ENCODE results near the gene ATXN2L. TPM values are rescaled to one million over a fixed set of nuclear protein-coding genes. Genes with fewer than 3 reads are reported as not detected.

ATXN2L gene
- total RNA-seq, 1 donor = 62.6 TPM

DNA sequence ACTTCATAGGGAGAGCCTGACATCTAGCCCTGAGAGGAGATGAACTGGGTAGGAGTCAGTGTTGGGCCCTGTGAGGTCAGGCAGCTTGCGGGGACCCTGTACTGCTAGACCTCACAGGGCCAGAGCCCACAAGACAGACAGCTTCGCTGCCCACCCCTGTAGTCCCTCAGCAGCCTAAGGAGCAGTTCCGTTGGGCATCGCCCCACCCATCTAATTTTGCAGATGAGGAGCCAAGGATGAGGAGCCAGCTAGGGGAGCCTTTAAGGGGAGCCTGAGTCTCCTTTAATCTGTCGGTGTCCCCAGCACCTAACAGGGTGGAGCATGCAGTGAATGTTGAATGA, 24.1 kb downstream of the ATXN2L start:
- no peak for TF ChIP-seq CTCF (IDR thresholded peaks at IDR 0.05; ENCODE audit: extremely low read depth, low read depth, low read length)
- peaks cover 44% of the 10 kb centered on the region for H3K79me2 ChIP-seq (ENCODE audit: insufficient read depth, low read length)
- peaks cover 30% of the 10 kb centered on the region for H3K36me3 ChIP-seq (ENCODE audit: insufficient read depth, low read length)
- H3K4me2 ChIP-seq (ENCODE audit: insufficient read depth, low read length) = peak overlapping the region; percentile 91
- peak overlapping the region; percentile 100 for H3K4me3 ChIP-seq (ENCODE audit: insufficient read depth, low read length)
- H3K4me1 ChIP-seq (ENCODE audit: insufficient read depth, low read length) = peaks cover 19% of the 10 kb centered on the region
- H3K9me3 ChIP-seq (ENCODE audit: low read depth, low read length) = no peaks in the 10 kb centered on the region
- H4K20me1 ChIP-seq (ENCODE audit: insufficient read depth, low read length) = peaks cover 10% of the 10 kb centered on the region
- no peak for DNase-seq (ENCODE audit: insufficient read length, low spot score, missing footprints)
- H2AFZ ChIP-seq (ENCODE audit: low read length) = peak overlapping the region; percentile 97
- no peaks in the 10 kb centered on the region for H3K27me3 ChIP-seq (ENCODE audit: insufficient read depth, low read length)
- H3K27ac ChIP-seq (ENCODE audit: low read depth, low read length) = peak overlapping the region; percentile 86

- Histone ChIP-seq H3K4me2 (ENCODE audit: insufficient read depth, low read length) (no peak overlapping the region), H2AFZ (ENCODE audit: low read length) (no peak overlapping the region), H3K27ac (ENCODE audit: low read depth, low read length) (peak overlapping the region; percentile 12), H3K4me3 (ENCODE audit: insufficient read depth, low read length) (no peak overlapping the region), H4K20me1 (ENCODE audit: insufficient read depth, low read length) (no peaks in the 10 kb centered on the region), H3K9me3 (ENCODE audit: low read depth, low read length) (no peaks in the 10 kb centered on the region), H3K27me3 (ENCODE audit: insufficient read depth, low read length) (no peaks in the 10 kb centered on the region), H3K79me2 (ENCODE audit: insufficient read depth, low read length) (peaks cover 14% of the 10 kb centered on the region), H3K4me1 (ENCODE audit: insufficient read depth, low read length) (peaks cover 5% of the 10 kb centered on the region), H3K36me3 (ENCODE audit: insufficient read depth, low read length) (no peaks in the 10 kb centered on the region)
- no peak for DNase-seq (ENCODE audit: insufficient read length, low spot score, missing footprints)
- TF ChIP-seq CTCF (IDR thresholded peaks at IDR 0.05; ENCODE audit: extremely low read depth, low read depth, low read length) = no peak
These were observed 35.6 kb downstream of the ATXN2L start for GRCh38 chr16:28858421-28858820.

DNA sequence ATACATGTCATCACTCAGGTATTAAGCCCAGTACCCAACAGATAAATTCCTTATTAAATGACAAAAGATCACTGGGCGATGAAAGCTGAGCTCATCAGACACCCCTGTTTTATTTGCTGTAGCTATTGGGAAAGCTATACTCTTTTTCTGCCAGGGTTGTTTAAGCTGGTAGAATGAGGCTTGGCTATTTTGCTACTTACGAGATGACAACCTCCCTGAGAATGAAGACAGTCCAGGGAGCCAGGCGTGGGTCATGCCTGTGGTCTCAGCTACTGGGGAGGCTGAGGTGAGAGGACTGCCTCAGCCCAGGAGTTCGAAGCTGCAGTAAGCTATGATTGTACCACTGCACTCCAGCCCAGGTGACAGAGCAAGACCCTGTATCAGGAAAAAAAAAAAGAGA, 36.5 kb downstream of the ATXN2L start:
- H3K79me2 ChIP-seq (ENCODE audit: insufficient read depth, low read length) = peaks cover 23% of the 10 kb centered on the region
- H2AFZ ChIP-seq (ENCODE audit: low read length) = no peak overlapping the region
- DNase-seq (ENCODE audit: insufficient read length, low spot score, missing footprints) = peak; percentile 62
- H3K4me2 ChIP-seq (ENCODE audit: insufficient read depth, low read length) = no peak overlapping the region
- H4K20me1 ChIP-seq (ENCODE audit: insufficient read depth, low read length) = peaks cover 3% of the 10 kb centered on the region
- no peaks in the 10 kb centered on the region for H3K9me3 ChIP-seq (ENCODE audit: low read depth, low read length)
- no peak overlapping the region for H3K4me3 ChIP-seq (ENCODE audit: insufficient read depth, low read length)
- peaks cover 6% of the 10 kb centered on the region for H3K4me1 ChIP-seq (ENCODE audit: insufficient read depth, low read length)
- H3K27ac ChIP-seq (ENCODE audit: low read depth, low read length) = peak overlapping the region; percentile 8
- H3K27me3 ChIP-seq (ENCODE audit: insufficient read depth, low read length) = no peaks in the 10 kb centered on the region
- H3K36me3 ChIP-seq (ENCODE audit: insufficient read depth, low read length) = no peaks in the 10 kb centered on the region
- no peak for TF ChIP-seq CTCF (IDR thresholded peaks at IDR 0.05; ENCODE audit: extremely low read depth, low read depth, low read length)

DNA sequence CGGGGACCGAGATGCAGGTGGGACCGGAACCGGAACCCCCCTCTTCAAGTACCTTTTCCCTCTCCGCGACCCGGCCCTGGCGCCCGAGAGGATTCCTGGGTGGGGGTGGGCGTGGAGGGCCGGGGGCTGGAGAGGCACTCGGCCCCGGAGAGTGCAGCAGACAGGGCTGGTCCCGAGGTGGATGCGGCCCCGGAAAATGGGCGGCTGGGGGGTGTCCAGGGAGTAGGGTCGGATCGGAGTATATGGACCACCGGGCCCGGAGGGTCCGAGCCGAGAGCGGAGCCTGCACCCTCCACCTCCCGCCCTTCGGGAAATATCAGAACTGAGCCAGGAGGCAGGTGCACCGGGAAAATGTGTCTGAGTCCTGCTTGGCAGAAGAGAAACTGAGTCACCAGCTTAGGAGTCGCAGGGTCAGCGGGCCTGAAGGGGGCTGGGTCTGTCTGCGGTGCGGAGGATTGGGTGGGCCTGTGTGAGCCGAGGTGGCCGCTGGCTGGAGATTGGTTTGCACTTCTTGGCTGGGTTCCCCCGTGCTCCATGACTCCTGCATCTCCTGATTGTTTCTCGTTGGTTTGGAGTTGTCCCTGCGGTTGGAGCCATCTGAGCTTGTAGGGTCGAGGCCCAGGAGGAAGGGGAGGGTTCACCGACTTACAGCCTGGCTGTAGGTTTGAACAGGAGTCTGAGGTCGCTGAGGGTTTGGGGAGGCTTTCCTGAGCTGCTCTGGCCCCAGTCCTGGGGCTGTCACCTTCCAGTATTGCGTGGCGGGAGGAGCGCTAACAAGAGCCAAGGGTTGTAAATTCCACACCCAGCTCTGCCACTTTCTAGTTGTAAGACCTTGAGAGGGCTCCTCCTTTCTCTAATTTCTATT, 41.4 kb downstream of the ATXN2L start:
- Histone ChIP-seq H3K27ac (ENCODE audit: low read depth, low read length) (peak overlapping the region; percentile 90), H3K4me2 (ENCODE audit: insufficient read depth, low read length) (peak overlapping the region; percentile 96), H4K20me1 (ENCODE audit: insufficient read depth, low read length) (peaks cover 19% of the 10 kb centered on the region), H3K4me3 (ENCODE audit: insufficient read depth, low read length) (peak overlapping the region; percentile 91), H3K27me3 (ENCODE audit: insufficient read depth, low read length) (no peaks in the 10 kb centered on the region), H3K4me1 (ENCODE audit: insufficient read depth, low read length) (peaks cover 16% of the 10 kb centered on the region), H3K36me3 (ENCODE audit: insufficient read depth, low read length) (peaks cover 18% of the 10 kb centered on the region), H3K9me3 (ENCODE audit: low read depth, low read length) (no peaks in the 10 kb centered on the region), H2AFZ (ENCODE audit: low read length) (peak overlapping the region; percentile 100), H3K79me2 (ENCODE audit: insufficient read depth, low read length) (peaks cover 50% of the 10 kb centered on the region)
- no peak for TF ChIP-seq CTCF (IDR thresholded peaks at IDR 0.05; ENCODE audit: extremely low read depth, low read depth, low read length)
- DNase-seq (ENCODE audit: insufficient read length, low spot score, missing footprints) = peak; percentile 93
